GM10847 (cell line): Measurements from ENCODE around the gene PTMS.

Experiments used
- POLR2A ChIP-seq: IDR thresholded peaks from 2 replicates; pipeline ENCODE4 v1.6.1; 2011; ENCODE audit not compliant: insufficient read length; ENCODE audit errors: extremely low read depth

The PTMS gene

DNA sequence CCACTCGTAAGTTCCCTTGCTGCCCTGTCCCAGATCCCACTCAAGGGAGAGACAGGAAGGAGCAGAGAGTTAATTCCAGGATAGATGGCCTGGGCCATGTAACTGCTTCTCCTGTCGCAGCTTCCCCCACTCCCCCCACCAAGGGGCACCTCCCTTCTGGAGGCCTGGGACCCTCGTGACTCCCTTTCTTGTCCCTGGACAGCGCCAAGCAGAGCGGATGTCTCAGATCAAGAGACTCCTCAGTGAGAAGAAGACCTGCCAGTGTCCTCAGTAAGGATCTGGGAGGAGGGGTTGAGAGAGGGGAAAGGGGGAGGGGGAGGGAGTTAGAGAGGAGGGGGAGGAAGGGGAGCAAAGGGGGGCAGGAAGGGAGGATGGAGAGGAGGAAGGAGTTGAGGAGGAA is 52.5 kb downstream of the PTMS start:
- TF ChIP-seq POLR2A, result no peak

DNA sequence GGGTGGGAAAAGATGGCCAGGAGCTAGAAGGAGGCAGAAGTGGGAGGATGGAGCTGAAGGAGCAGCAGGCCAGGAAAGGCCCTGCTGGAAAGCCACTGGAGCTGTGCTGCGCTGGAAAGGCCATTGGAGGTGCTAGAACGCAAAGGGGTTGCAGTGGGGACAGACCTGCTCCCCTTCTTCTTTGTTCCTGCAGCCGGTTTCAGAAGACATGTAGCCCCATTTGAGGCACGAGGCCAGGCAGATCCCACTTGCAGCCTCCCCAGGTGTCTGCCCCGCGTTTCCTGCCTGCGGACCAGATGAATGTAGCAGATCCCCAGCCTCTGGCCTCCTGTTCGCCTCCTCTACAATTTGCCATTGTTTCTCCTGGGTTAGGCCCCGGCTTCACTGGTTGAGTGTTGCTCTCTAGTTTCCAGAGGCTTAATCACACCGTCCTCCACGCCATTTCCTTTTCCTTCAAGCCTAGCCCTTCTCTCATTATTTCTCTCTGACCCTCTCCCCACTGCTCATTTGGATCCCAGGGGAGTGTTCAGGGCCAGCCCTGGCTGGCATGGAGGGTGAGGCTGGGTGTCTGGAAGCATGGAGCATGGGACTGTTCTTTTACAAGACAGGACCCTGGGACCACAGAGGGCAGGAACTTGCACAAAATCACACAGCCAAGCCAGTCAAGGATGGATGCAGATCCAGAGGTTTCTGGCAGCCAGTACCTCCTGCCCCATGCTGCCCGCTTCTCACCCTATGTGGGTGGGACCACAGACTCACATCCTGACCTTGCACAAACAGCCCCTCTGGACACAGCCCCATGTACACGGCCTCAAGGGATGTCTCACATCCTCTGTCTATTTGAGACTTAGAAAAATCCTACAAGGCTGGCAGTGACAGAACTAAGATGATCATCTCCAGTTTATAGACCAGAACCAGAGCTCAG is 53.2 kb downstream of the PTMS start:
- TF ChIP-seq POLR2A, result no peak

DNA sequence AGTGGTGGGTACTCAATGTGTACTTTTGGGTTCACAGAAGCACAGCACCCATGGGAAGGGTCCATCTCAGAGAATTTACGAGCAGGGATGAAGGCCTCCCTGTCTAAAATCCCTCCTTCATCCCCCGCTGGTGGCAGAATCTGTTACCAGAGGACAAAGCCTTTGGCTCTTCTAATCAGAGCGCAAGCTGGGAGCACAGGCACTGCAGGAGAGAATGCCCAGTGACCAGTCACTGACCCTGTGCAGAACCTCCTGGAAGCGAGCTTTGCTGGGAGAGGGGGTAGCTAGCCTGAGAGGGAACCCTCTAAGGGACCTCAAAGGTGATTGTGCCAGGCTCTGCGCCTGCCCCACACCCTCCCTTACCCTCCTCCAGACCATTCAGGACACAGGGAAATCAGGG is 54.0 kb downstream of the PTMS start:
- no peak for TF ChIP-seq POLR2A
